SK-N-SH (cell line): Measurements from ENCODE around the gene CCDC60. TPM values are rescaled to one million over a fixed set of nuclear protein-coding genes. Genes with fewer than 3 reads are reported as not detected.

Experiments
- CTCF ChIA-PET: fragments of 300-600, 350-600 bp; formaldehyde crosslinking; extraction: SDS; loops from one replicate; lab custom pipeline; 2021; lab: Yijun Ruan, JAX
- POLR2A ChIA-PET: fragments of 350-600 bp; sonication (Branson Sonifier 250); formaldehyde crosslinking; extraction: SDS; loops from one replicate; lab custom pipeline; 2020; ENCODE audit warnings: antibody characterized with exemption, inconsistent platforms; lab: Yijun Ruan, JAX
- DNase-seq: peaks from one replicate; pipeline ENCODE4 v3.0.0; 2012
- H2AFZ ChIP-seq: fragments of 200-600 bp; sonication (generic); 2 replicates; pipeline ENCODE4 v1.8.1; 2016; ENCODE audit warnings: antibody characterized with exemption, mild to moderate bottlenecking, low read depth
- H3F3A ChIP-seq: fragments of 200-600 bp; sonication (generic); replicated peaks from 2 replicates; pipeline ENCODE3; 2016; ENCODE audit warnings: antibody characterized with exemption, mild to moderate bottlenecking; ENCODE audit not compliant: insufficient read depth
- H3K27ac ChIP-seq, 2 experiments: fragments of 200-500 bp in 1 of 2; fragments of 200-600 bp in 1 of 2; sonication (Bioruptor generic) in 1 of 2; sonication (generic), shearing (Covaris generic) in 1 of 2; 2 replicates each; pipeline versions ENCODE4 v1.5.1 to v1.6.1; 2014 to 2016; ENCODE audit warnings: low read depth in 2 of 2, inconsistent platforms in 1 of 2, low read length in 1 of 2, mild to moderate bottlenecking in 1 of 2, mixed read lengths in 1 of 2
- H3K27me3 ChIP-seq: fragments of 200-600 bp; sonication (generic), shearing (Covaris generic); 2 replicates; pipeline ENCODE4 v1.6.1; 2016; ENCODE audit warnings: mixed run types; ENCODE audit not compliant: insufficient read depth
- H3K36me3 ChIP-seq, 2 experiments: fragments of 200-500 bp in 1 of 2; fragments of 200-600 bp in 1 of 2; sonication (Bioruptor generic) in 1 of 2; sonication (generic) in 1 of 2; replicated peaks in 1 of 2; 2 replicates each; pipeline versions ENCODE3 to v1.5.1; 2014 to 2016; ENCODE audit warnings: low read length in 1 of 2, mild to moderate bottlenecking in 1 of 2; ENCODE audit not compliant: insufficient read depth in 2 of 2, control insufficient read depth in 1 of 2
- H3K4me1 ChIP-seq, 2 experiments: fragments of 200-500 bp in 1 of 2; fragments of 200-600 bp in 1 of 2; sonication (Bioruptor generic) in 1 of 2; sonication (generic), shearing (Covaris generic) in 1 of 2; 2 replicates each; pipeline versions ENCODE4 v1.5.1 to v1.6.1; 2014 to 2016; ENCODE audit warnings: low read depth in 1 of 2, low read length in 1 of 2, mixed run types in 1 of 2; ENCODE audit not compliant: insufficient read depth in 2 of 2, control insufficient read depth in 1 of 2
- H3K4me2 ChIP-seq: fragments of 200-600 bp; sonication (generic), shearing (Covaris generic); 2 replicates; pipeline ENCODE4 v1.6.1; 2017; ENCODE audit warnings: mixed run types
- H3K4me3 ChIP-seq, 2 experiments: fragments of 200-500 bp in 1 of 2; fragments of 200-600 bp in 1 of 2; sonication (Bioruptor generic) in 1 of 2; sonication (generic), shearing (Covaris generic) in 1 of 2; 2 replicates each; pipeline versions ENCODE4 v1.5.1 to v1.8.1; 2014 to 2016; ENCODE audit warnings: low read depth in 2 of 2, inconsistent platforms in 1 of 2, low read length in 1 of 2, mild to moderate bottlenecking in 1 of 2, mixed read lengths in 1 of 2, moderate library complexity in 1 of 2
- H3K79me2 ChIP-seq: fragments of 200-600 bp; sonication (generic); 2 replicates; pipeline ENCODE4 v1.8.1; 2017; ENCODE audit warnings: mild to moderate bottlenecking; ENCODE audit not compliant: insufficient read depth
- H3K9ac ChIP-seq: fragments of 200-600 bp; sonication (generic); 2 replicates; pipeline ENCODE4 v1.6.1; 2017; ENCODE audit warnings: mixed run types
- H3K9me2 ChIP-seq: fragments of 200-600 bp; sonication (generic); 2 replicates; pipeline ENCODE4 v1.6.1; 2017; ENCODE audit warnings: mixed run types
- H3K9me3 ChIP-seq: fragments of 200-600 bp; sonication (generic); 2 replicates; pipeline ENCODE4 v1.6.1; 2017; ENCODE audit warnings: mixed run types, mild to moderate bottlenecking, moderate library complexity
- H4K20me1 ChIP-seq: fragments of 200-600 bp; sonication (generic); 2 replicates; pipeline ENCODE4 v1.6.1; 2017; ENCODE audit warnings: mild to moderate bottlenecking, mixed run types; ENCODE audit not compliant: insufficient read depth
- CHD2 ChIP-seq: fragments of 150-350 bp; IDR thresholded peaks from 2 replicates; pipeline ENCODE4 v1.6.1; 2018; ENCODE audit warnings: low read length; ENCODE audit not compliant: partially characterized antibody
- ELF1 ChIP-seq: IDR thresholded peaks from 2 replicates; pipeline ENCODE4 v1.4.0; 2012
- GATA2 ChIP-seq: sonication (generic); formaldehyde crosslinking; IDR thresholded peaks from 2 replicates; pipeline ENCODE4 v1.5.0; 2020; ENCODE audit warnings: mild to moderate bottlenecking, missing genetic modification reagents
- JUND ChIP-seq: IDR thresholded peaks from 2 replicates; pipeline ENCODE4 v1.4.0; 2012
- MEF2A ChIP-seq: IDR thresholded peaks from 2 replicates; pipeline ENCODE4 v1.4.0; 2012; ENCODE audit warnings: low read depth, borderline replicate concordance
- RXRA ChIP-seq: IDR thresholded peaks from 2 replicates; pipeline ENCODE4 v1.4.0; 2012; ENCODE audit warnings: low read depth, mild to moderate bottlenecking, borderline replicate concordance
- SMC3 ChIP-seq: IDR thresholded peaks from 2 replicates; pipeline ENCODE4 v1.6.1; 2012; ENCODE audit warnings: low read depth, low read length, improper control_type of control experiment
- TCF12 ChIP-seq: IDR thresholded peaks from 2 replicates; pipeline ENCODE4 v1.4.0; 2012
- YY1 ChIP-seq: IDR thresholded peaks from 2 replicates; pipeline ENCODE4 v1.4.0; 2012; ENCODE audit warnings: low read depth, mild to moderate bottlenecking
- WGBS: methylation state at CpG from one replicate; pipeline ENCODE4 v1.1.6; 2017; ENCODE audit warnings: low lambda C conversion rate; 5-methylcytosine and 5-hydroxymethylcytosine counted together
- polyA plus RNA-seq, 3 experiments: library from polyadenylated mRNA; depleted of rRNA; stranded (reverse); fragments of >200 nt; gene quantifications; 2 replicates each; pipeline ENCODE4 v1.2.3, GENCODE V29; 2012
- TF ChIP-seq, protein P1 (sequence below): fragments of 150-350 bp; IDR thresholded peaks from 2 replicates; pipeline ENCODE4 v1.6.1; 2017; ENCODE audit warnings: antibody characterized with exemption, low read length, low read depth, borderline replicate concordance
- TF ChIP-seq, protein P2 (sequence below): IDR thresholded peaks from 2 replicates; pipeline ENCODE4; 2012
- TF ChIP-seq, protein P3 (sequence below): fragments of 150-350 bp; IDR thresholded peaks from 2 replicates; pipeline ENCODE4 v1.6.1; 2016; ENCODE audit warnings: mild to moderate bottlenecking, low read depth, low read length
- TF ChIP-seq, protein P4 (sequence below): fragments of 200-600 bp; sonication (generic); IDR thresholded peaks from 2 replicates; pipeline ENCODE4 v1.6.1; 2017; ENCODE audit warnings: antibody characterized with exemption, mild to moderate bottlenecking, moderate library complexity
- TF ChIP-seq, protein P5 (sequence below): IDR thresholded peaks from 2 replicates; pipeline ENCODE4 v1.4.0; 2012; ENCODE audit warnings: low read depth, borderline replicate concordance
- TF ChIP-seq, protein P6 (sequence below): IDR thresholded peaks from 2 replicates; pipeline ENCODE4 v1.4.0; 2012; ENCODE audit warnings: low read depth, borderline replicate concordance

CCDC60 gene
- polyA plus RNA-seq, 1 of the 3 experiments (the other 2 are of a cell fraction): not detected

DNA sequence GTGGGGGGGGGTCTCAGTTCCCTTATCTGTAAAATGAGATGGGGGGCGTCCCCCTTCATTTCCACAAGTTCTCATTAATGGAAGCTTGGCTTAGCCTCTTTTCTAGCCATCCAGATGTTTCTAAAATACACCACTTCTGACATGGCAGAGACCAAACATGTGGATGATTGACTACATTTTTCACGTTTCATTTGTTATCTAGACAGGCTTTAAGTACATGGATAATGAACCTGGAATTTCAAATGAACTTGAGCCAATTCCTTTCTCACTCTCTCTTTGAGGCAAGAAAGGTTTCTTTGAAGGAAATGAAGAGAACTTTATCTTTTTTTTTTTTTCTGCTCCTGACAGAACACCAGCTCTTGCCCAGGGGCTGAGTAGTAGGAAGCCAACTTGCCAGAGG is 39.1 kb downstream of the CCDC60 start:
- ChIA-PET CTCF (interaction anchor here (0.9 to 1.3 kb wide), 3 partner anchors 8 to 337 kb away, joined by 3 to 4 read pairs (median 3); no protein-coding TSS in a partner anchor), POLR2A (no interaction called here)
- no peak overlapping the region for H3K4me3 ChIP-seq
- H2AFZ ChIP-seq: no peak overlapping the region
- H3K9ac ChIP-seq: no peak overlapping the region
- no peak overlapping the region for H3K27ac ChIP-seq
- no peak overlapping the region for H3K4me2 ChIP-seq
- no peaks in the 10 kb centered on the region for H3K36me3 ChIP-seq
- H3K4me1 ChIP-seq: no peaks in the 10 kb centered on the region
- no peaks in the 10 kb centered on the region for H3F3A ChIP-seq
- TF ChIP-seq, protein P1, sequence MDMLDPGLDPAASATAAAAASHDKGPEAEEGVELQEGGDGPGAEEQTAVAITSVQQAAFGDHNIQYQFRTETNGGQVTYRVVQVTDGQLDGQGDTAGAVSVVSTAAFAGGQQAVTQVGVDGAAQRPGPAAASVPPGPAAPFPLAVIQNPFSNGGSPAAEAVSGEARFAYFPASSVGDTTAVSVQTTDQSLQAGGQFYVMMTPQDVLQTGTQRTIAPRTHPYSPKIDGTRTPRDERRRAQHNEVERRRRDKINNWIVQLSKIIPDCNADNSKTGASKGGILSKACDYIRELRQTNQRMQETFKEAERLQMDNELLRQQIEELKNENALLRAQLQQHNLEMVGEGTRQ: no peak
- TF ChIP-seq JUND: no peak
- TF ChIP-seq, protein P2, sequence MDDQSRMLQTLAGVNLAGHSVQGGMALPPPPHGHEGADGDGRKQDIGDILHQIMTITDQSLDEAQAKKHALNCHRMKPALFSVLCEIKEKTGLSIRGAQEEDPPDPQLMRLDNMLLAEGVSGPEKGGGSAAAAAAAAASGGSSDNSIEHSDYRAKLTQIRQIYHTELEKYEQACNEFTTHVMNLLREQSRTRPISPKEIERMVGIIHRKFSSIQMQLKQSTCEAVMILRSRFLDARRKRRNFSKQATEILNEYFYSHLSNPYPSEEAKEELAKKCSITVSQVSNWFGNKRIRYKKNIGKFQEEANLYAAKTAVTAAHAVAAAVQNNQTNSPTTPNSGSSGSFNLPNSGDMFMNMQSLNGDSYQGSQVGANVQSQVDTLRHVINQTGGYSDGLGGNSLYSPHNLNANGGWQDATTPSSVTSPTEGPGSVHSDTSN: no peak
- TF ChIP-seq MEF2A: no peak
- TF ChIP-seq YY1: no peak
- no peak for TF ChIP-seq CHD2
- TF ChIP-seq RXRA: no peak
- no peak for TF ChIP-seq ELF1
- no peak for TF ChIP-seq GATA2 (CRISPR knock-in tag)
- TF ChIP-seq, protein P3, sequence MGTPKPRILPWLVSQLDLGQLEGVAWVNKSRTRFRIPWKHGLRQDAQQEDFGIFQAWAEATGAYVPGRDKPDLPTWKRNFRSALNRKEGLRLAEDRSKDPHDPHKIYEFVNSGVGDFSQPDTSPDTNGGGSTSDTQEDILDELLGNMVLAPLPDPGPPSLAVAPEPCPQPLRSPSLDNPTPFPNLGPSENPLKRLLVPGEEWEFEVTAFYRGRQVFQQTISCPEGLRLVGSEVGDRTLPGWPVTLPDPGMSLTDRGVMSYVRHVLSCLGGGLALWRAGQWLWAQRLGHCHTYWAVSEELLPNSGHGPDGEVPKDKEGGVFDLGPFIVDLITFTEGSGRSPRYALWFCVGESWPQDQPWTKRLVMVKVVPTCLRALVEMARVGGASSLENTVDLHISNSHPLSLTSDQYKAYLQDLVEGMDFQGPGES: no peak
- TF ChIP-seq, protein P4, sequence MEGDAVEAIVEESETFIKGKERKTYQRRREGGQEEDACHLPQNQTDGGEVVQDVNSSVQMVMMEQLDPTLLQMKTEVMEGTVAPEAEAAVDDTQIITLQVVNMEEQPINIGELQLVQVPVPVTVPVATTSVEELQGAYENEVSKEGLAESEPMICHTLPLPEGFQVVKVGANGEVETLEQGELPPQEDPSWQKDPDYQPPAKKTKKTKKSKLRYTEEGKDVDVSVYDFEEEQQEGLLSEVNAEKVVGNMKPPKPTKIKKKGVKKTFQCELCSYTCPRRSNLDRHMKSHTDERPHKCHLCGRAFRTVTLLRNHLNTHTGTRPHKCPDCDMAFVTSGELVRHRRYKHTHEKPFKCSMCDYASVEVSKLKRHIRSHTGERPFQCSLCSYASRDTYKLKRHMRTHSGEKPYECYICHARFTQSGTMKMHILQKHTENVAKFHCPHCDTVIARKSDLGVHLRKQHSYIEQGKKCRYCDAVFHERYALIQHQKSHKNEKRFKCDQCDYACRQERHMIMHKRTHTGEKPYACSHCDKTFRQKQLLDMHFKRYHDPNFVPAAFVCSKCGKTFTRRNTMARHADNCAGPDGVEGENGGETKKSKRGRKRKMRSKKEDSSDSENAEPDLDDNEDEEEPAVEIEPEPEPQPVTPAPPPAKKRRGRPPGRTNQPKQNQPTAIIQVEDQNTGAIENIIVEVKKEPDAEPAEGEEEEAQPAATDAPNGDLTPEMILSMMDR: no peak
- no peak for DNase-seq
- H3K79me2 ChIP-seq: no peaks in the 10 kb centered on the region
- WGBS: 16% methylated on average over 2 of the region's 2 CpGs
- no peaks in the 10 kb centered on the region for H3K9me2 ChIP-seq
- H3K9me3 ChIP-seq: no peaks in the 10 kb centered on the region
- H3K27me3 ChIP-seq: no peaks in the 10 kb centered on the region
- H4K20me1 ChIP-seq: no peaks in the 10 kb centered on the region

DNA sequence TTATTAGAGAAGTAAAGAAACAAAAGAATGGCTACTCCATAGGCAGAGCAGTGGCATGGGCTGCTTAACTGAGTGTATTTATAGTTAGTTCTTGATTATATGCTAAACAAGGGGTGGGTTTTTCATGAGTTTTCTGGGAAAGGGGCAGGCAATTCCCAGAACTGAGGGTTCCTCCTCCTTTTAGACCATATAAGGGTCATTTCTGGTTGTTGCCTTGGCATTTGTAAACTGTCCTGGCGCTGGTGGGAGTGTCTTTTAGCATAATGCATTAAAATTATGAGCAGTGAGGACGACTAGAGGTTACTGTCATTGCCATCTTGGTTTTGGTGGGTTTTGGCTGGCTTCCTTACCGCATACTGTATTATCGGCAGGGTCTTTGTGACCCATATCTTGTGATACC is 40.1 kb downstream of the CCDC60 start:
- no peaks in the 10 kb centered on the region for H3F3A ChIP-seq
- no peak overlapping the region for H2AFZ ChIP-seq
- H3K9me3 ChIP-seq: no peaks in the 10 kb centered on the region
- H3K27me3 ChIP-seq: no peaks in the 10 kb centered on the region
- ChIA-PET POLR2A (no interaction called here), CTCF (no interaction called here)
- H3K9me2 ChIP-seq: no peaks in the 10 kb centered on the region
- TF ChIP-seq JUND (no peak), TCF12 (no peak), CHD2 (no peak), SMC3 (no peak)
- TF ChIP-seq, protein P2: no peak
- TF ChIP-seq, protein P5, sequence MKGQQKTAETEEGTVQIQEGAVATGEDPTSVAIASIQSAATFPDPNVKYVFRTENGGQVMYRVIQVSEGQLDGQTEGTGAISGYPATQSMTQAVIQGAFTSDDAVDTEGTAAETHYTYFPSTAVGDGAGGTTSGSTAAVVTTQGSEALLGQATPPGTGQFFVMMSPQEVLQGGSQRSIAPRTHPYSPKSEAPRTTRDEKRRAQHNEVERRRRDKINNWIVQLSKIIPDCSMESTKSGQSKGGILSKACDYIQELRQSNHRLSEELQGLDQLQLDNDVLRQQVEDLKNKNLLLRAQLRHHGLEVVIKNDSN: no peak
- TF ChIP-seq, protein P6, sequence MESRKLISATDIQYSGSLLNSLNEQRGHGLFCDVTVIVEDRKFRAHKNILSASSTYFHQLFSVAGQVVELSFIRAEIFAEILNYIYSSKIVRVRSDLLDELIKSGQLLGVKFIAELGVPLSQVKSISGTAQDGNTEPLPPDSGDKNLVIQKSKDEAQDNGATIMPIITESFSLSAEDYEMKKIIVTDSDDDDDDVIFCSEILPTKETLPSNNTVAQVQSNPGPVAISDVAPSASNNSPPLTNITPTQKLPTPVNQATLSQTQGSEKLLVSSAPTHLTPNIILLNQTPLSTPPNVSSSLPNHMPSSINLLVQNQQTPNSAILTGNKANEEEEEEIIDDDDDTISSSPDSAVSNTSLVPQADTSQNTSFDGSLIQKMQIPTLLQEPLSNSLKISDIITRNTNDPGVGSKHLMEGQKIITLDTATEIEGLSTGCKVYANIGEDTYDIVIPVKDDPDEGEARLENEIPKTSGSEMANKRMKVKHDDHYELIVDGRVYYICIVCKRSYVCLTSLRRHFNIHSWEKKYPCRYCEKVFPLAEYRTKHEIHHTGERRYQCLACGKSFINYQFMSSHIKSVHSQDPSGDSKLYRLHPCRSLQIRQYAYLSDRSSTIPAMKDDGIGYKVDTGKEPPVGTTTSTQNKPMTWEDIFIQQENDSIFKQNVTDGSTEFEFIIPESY: no peak
- H3K27ac ChIP-seq: no peak overlapping the region
- H3K36me3 ChIP-seq: no peaks in the 10 kb centered on the region
- no peak overlapping the region for H3K4me2 ChIP-seq
- no peaks in the 10 kb centered on the region for H3K79me2 ChIP-seq
- H3K4me3 ChIP-seq: no peak overlapping the region
- no peaks in the 10 kb centered on the region for H4K20me1 ChIP-seq
- no peak overlapping the region for H3K9ac ChIP-seq
- H3K4me1 ChIP-seq: no peaks in the 10 kb centered on the region
- no peak for DNase-seq
- 38% methylated on average over 4 of the region's 4 CpGs for WGBS
